K562 (cell line): ENCODE results near the gene FLOT2. TPM values are rescaled to one million over a fixed set of nuclear protein-coding genes. Genes with fewer than 3 reads are reported as not detected.

Experiments used
- CTCF ChIP-seq, 3 experiments: IDR thresholded peaks in 2 of 3; conservative IDR thresholded peaks in 1 of 3; 2 replicates each; pipeline ENCODE4 v1.5.1; 2011 to 2012; ENCODE audit warnings: low read length in 3 of 3, mild to moderate bottlenecking in 3 of 3, control low read depth in 2 of 3, improper control_type of control experiment in 1 of 3, inconsistent platforms in 1 of 3, low read depth in 1 of 3, mixed read lengths in 1 of 3, moderate library complexity in 1 of 3; ENCODE audit not compliant: insufficient read depth in 2 of 3
- E2F1 ChIP-seq: sonication (generic); formaldehyde crosslinking; IDR thresholded peaks from 2 replicates; pipeline ENCODE4 v1.8.1; 2023; ENCODE audit warnings: mild to moderate bottlenecking, missing genetic modification reagents, moderate library complexity
- FOXP4 ChIP-seq: sonication (generic); formaldehyde crosslinking; IDR thresholded peaks from 2 replicates; pipeline ENCODE4 v1.8.0; 2022; ENCODE audit warnings: mild to moderate bottlenecking, missing genetic modification reagents, borderline replicate concordance
- GABPB2 ChIP-seq: fragments of 250-450 bp; sonication (Bioruptor Pico); conservative IDR thresholded peaks from 2 replicates; pipeline ENCODE4 v1.5.1; 2021; ENCODE audit warnings: mild to moderate bottlenecking
- HDAC1 ChIP-seq, 2 experiments: fragments of 450-650 bp; IDR thresholded peaks; 2 replicates each; pipeline ENCODE4 v1.6.1; 2016 to 2017; ENCODE audit warnings: inconsistent platforms in 1 of 2, mild to moderate bottlenecking in 1 of 2, moderate library complexity in 1 of 2
- KLF1 ChIP-seq: fragments of 450-650 bp; IDR thresholded peaks from 2 replicates; pipeline ENCODE4 v1.6.1; 2016; ENCODE audit warnings: missing genetic modification characterization, missing compliant biosample characterization
- MCM7 ChIP-seq, 2 experiments: fragments of 450-650 bp; IDR thresholded peaks; 2 replicates each; pipeline ENCODE4 v1.6.1; 2016 to 2018
- MYC ChIP-seq, 2 experiments: fragments of 250-450 bp in 1 of 2; sonication (Bioruptor Pico) in 1 of 2; IDR thresholded peaks; 2 replicates each; pipeline versions ENCODE4 v1.5.1 to v1.6.1; 2012 to 2021; ENCODE audit warnings: low read depth in 2 of 2, borderline replicate concordance in 1 of 2, improper control_type of control experiment in 1 of 2, low read length in 1 of 2, mild to moderate bottlenecking in 1 of 2, moderate library complexity in 1 of 2
- MYNN ChIP-seq, 2 experiments: sonication (generic); formaldehyde crosslinking in 1 of 2; IDR thresholded peaks; 2 replicates each; pipeline versions ENCODE4 v1.5.0 to v1.6.1; 2016 to 2020; ENCODE audit warnings: antibody characterized with exemption in 1 of 2, missing genetic modification reagents in 1 of 2
- NR4A1 ChIP-seq, 2 experiments: fragments of 250-450 bp in 1 of 2; fragments of 450-650 bp in 1 of 2; sonication (Bioruptor Pico) in 1 of 2; IDR thresholded peaks; 2 replicates each; pipeline versions ENCODE4 v1.4.0 to v1.6.1; 2016 to 2020; ENCODE audit warnings: mild to moderate bottlenecking in 2 of 2, missing compliant biosample characterization in 1 of 2, missing genetic modification characterization in 1 of 2, moderate library complexity in 1 of 2
- NRF1 ChIP-seq, 2 experiments: fragments of 450-650 bp; IDR thresholded peaks in 1 of 2; conservative IDR thresholded peaks in 1 of 2; 2 replicates each; pipeline ENCODE4 v1.6.1; 2014; ENCODE audit warnings: mild to moderate bottlenecking in 2 of 2
- RBM22 ChIP-seq: fragments of 200-400 bp; formaldehyde crosslinking; IDR thresholded peaks from 2 replicates; pipeline ENCODE4 v1.6.1; 2018; ENCODE audit warnings: low read length, low read depth; ENCODE audit not compliant: poor library complexity, severe bottlenecking
- RCOR1 ChIP-seq, 2 experiments: IDR thresholded peaks; 2 replicates each; pipeline ENCODE4 v1.6.1; 2012; ENCODE audit warnings: low read depth in 2 of 2, low read length in 2 of 2, borderline replicate concordance in 1 of 2, improper control_type of control experiment in 1 of 2
- SIX5 ChIP-seq, 2 experiments: IDR thresholded peaks; 2 replicates each; pipeline ENCODE4 v1.6.1; 2011; ENCODE audit warnings: low read length in 2 of 2, borderline replicate concordance in 1 of 2, low read depth in 1 of 2, mild to moderate bottlenecking in 1 of 2, moderate library complexity in 1 of 2; ENCODE audit not compliant: insufficient read depth in 1 of 2
- SMAD1 ChIP-seq: fragments of 150-350 bp; IDR thresholded peaks from 2 replicates; pipeline ENCODE4 v1.6.1; 2014; ENCODE audit warnings: low read length, low read depth; ENCODE audit not compliant: partially characterized antibody
- TAF7 ChIP-seq: fragments of 450-650 bp; IDR thresholded peaks from 2 replicates; pipeline ENCODE4 v1.6.1; 2016; ENCODE audit warnings: missing genetic modification characterization, missing compliant biosample characterization
- WHSC1 ChIP-seq: IDR thresholded peaks from one replicate; pipeline ENCODE4 v1.6.1; 2012; ENCODE audit warnings: low read length, control low read depth, inconsistent platforms
- ZEB2 ChIP-seq: fragments of 450-650 bp; IDR thresholded peaks from 2 replicates; pipeline ENCODE4 v1.6.1; 2016
- ZNF24 ChIP-seq: fragments of 450-650 bp; IDR thresholded peaks from 2 replicates; pipeline ENCODE4 v1.6.1; 2016
- ZNF644 ChIP-seq: fragments of 200-800 bp; sonication (Bioruptor generic); IDR thresholded peaks from 2 replicates; pipeline ENCODE4 v1.6.1; 2016; ENCODE audit warnings: low read depth, missing genetic modification characterization, missing compliant biosample characterization
- ZNF766 ChIP-seq: fragments of 200-800 bp; sonication (Bioruptor generic); conservative IDR thresholded peaks from 2 replicates; pipeline ENCODE4 v1.6.1; 2016; ENCODE audit warnings: missing genetic modification characterization, missing compliant biosample characterization
- ZNF785 ChIP-seq: fragments of 250-450 bp; sonication (Bioruptor Pico); IDR thresholded peaks from 2 replicates; pipeline ENCODE4 v1.4.0; 2020; ENCODE audit warnings: mild to moderate bottlenecking
- polyA plus RNA-seq, 8 experiments: library from polyadenylated mRNA; depleted of rRNA in 4 of 8; stranded (reverse) in 5 of 8; unstranded in 3 of 8; fragments of >200 nt; fragmentation: Nextera tagmentation in 2 of 8; fragmentation: Illumina TruSeq in 1 of 8; extraction: Ambion mirVana in 2 of 8; extraction: Trizol in 1 of 8; gene quantifications; 2 replicates each; pipeline versions ENCODE4 v1.2.1 to v1.2.3, GENCODE V29; 2011 to 2014; ENCODE audit warnings: inconsistent platforms in 1 of 8, missing spikeins in 1 of 8
- total RNA-seq, 7 experiments: library from RNA; depleted of rRNA in 6 of 7; stranded (reverse); fragments of >200 nt in 6 of 7; fragmentation: Illumina TruSeq in 2 of 7; extraction: Trizol in 2 of 7; gene quantifications; 2 replicates each; pipeline versions ENCODE4 v1.2.1 to v1.2.3, GENCODE V29; 2011 to 2021; ENCODE audit warnings: low replicate concordance in 1 of 7

The FLOT2 gene
- total and polyA plus RNA-seq, 9 of the 15 experiments (the other 6 are each of a cell fraction or from before 2014, with no cell fraction given): 17.5 to 138 (median 41.7) TPM

DNA sequence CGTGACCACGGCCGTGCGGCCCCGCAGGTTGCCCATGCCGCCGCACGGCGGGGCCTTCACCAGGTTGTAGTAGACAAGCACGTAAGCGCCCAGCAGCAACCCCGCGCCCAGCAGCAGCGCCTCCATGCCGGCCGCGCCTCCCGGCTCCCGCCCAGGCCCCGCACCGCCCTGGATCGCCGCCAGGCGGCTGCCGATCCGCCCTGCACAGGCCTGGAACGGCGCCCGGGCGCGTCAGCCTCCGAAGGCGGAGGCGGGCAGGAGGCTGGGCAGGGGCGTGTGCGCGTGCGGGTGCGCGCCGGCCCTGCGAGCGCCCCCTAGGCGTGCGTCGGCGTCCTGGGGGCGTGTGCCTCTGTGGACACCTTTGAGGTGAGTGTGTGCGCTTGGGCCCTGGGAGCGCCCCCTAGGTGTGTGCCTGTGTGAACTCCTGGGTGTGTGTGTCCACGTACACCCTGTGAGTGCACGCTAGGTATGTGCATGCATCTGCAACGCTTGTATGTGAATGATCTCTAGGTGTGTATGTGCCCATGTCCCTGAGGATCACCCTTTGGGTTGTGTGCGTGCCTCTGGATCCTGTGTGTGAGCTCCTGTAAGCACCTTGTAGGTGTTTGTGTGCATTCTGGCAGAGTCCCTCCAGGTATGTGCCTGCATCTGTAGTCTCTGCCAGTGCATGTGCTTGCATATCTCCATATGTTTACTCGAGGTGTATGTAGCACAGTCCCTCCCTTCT lies 5.4 kb upstream of the FLOT2 start, which contains the start of gene DHRS13 (continued):
- TF ChIP-seq MYNN (IDR thresholded peaks at IDR 0.05) (peak; percentile 85), MYNN (CRISPR knock-in tag; IDR thresholded peaks at IDR 0.05) (no peak), ZNF644 (tag) (no peak), ZEB2 (peak; percentile 91), MCM7 (IDR thresholded peaks at IDR 0.05) (no peak), HDAC1 (IDR thresholded peaks at IDR 0.05) (peak in 1 of 2 experiments; percentile 66; a peak in 3 of 4 replicates), SMAD1 (peak; percentile 90), TAF7 (tag) (no peak), NRF1 (conservative IDR thresholded peaks at IDR 0.05 in 1 of 2, IDR thresholded peaks at IDR 0.05 in 1 of 2) (peak; percentile 92 to 94), FOXP4 (CRISPR knock-in tag) (peak; percentile 44; the same call in 1 of the 2 replicates), ZNF785 (no peak), RBM22 (peak; percentile 69), SIX5 (IDR thresholded peaks at IDR 0.05; ENCODE audit: borderline replicate concordance in 1 of 2, insufficient read depth in 1 of 2, low read depth in 1 of 2, low read length in 2 of 2) (no peak), E2F1 (CRISPR knock-in tag) (peak; percentile 89), WHSC1 (no peak), ZNF24 (peak; percentile 85), MYC (IDR thresholded peaks at IDR 0.05; ENCODE audit: low read depth, low read length) (peak; percentile 96), MYC (CRISPR knock-in tag; IDR thresholded peaks at IDR 0.05; ENCODE audit: borderline replicate concordance, low read depth) (no peak), GABPB2 (CRISPR knock-in tag) (no peak), RCOR1 (IDR thresholded peaks at IDR 0.05; ENCODE audit: borderline replicate concordance in 1 of 2, low read depth in 2 of 2, low read length in 2 of 2) (peak; percentile 45 to 93; a peak in 3 of 4 replicates), KLF1 (tag) (peak; percentile 95), ZNF766 (CRISPR knock-in tag) (peak; percentile 66; the same call in 1 of the 2 replicates), NR4A1 (CRISPR knock-in tag; IDR thresholded peaks at IDR 0.05) (no peak; the same call in 1 of the 2 replicates), NR4A1 (tag; IDR thresholded peaks at IDR 0.05) (peak; percentile 65; the same call in 1 of the 2 replicates), CTCF (IDR thresholded peaks at IDR 0.05 in 2 of 3, conservative IDR thresholded peaks at IDR 0.05 in 1 of 3; ENCODE audit: insufficient read depth in 2 of 3, low read depth in 1 of 3, low read length in 3 of 3) (peak; percentile 99)
